ENCODE results near the gene SVOP.

DNA sequence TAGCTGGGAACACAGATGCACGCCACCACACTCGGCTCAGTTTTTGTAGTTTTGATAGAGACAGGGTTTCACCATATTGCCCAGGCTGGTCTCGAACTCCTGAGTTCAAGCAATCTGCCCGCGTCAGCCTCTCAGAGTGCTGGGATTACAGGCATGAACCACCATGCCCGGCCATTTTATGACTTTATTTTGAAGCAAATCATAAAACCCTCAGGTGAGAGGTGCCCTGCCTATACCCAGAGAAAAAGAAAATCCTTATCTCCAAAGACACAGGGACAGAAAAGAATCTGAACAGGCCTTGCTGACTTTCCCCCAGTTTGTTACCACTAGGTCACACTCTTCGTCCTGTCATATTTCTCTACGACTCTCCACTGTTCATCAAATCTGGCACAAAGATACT is 92.2 kb downstream of the SVOP start:
- TF ChIP-seq POLR2AphosphoS5 (IDR thresholded peaks at IDR 0.05; ENCODE audit: low read depth) (no peak), CTCF (conservative IDR thresholded peaks at IDR 0.05; ENCODE audit: low read depth in 2 of 2) (no peak), EZH2 (IDR thresholded peaks at IDR 0.05; ENCODE audit: low read depth, unreplicated experiment) (no peak), EZH2phosphoT487 (IDR thresholded peaks at IDR 0.05; ENCODE audit: unreplicated experiment) (no peak), CREB1 (CRISPR knock-in tag; IDR thresholded peaks at IDR 0.05; ENCODE audit: low read depth) (no peak), JUNB (IDR thresholded peaks at IDR 0.05; ENCODE audit: unreplicated experiment) (no peak), ZNF331 (CRISPR knock-in tag; IDR thresholded peaks at IDR 0.05; ENCODE audit: low read depth) (no peak), STAT1 (IDR thresholded peaks at IDR 0.05; ENCODE audit: unreplicated experiment) (no peak), ZNF114 (CRISPR knock-in tag; IDR thresholded peaks at IDR 0.05) (no peak), NANOG (IDR thresholded peaks at IDR 0.05; ENCODE audit: borderline replicate concordance) (no peak)
- TF ChIP-seq, protein P1, sequence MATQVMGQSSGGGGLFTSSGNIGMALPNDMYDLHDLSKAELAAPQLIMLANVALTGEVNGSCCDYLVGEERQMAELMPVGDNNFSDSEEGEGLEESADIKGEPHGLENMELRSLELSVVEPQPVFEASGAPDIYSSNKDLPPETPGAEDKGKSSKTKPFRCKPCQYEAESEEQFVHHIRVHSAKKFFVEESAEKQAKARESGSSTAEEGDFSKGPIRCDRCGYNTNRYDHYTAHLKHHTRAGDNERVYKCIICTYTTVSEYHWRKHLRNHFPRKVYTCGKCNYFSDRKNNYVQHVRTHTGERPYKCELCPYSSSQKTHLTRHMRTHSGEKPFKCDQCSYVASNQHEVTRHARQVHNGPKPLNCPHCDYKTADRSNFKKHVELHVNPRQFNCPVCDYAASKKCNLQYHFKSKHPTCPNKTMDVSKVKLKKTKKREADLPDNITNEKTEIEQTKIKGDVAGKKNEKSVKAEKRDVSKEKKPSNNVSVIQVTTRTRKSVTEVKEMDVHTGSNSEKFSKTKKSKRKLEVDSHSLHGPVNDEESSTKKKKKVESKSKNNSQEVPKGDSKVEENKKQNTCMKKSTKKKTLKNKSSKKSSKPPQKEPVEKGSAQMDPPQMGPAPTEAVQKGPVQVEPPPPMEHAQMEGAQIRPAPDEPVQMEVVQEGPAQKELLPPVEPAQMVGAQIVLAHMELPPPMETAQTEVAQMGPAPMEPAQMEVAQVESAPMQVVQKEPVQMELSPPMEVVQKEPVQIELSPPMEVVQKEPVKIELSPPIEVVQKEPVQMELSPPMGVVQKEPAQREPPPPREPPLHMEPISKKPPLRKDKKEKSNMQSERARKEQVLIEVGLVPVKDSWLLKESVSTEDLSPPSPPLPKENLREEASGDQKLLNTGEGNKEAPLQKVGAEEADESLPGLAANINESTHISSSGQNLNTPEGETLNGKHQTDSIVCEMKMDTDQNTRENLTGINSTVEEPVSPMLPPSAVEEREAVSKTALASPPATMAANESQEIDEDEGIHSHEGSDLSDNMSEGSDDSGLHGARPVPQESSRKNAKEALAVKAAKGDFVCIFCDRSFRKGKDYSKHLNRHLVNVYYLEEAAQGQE (IDR thresholded peaks at IDR 0.05; ENCODE audit: unreplicated experiment): no peak
- TF ChIP-seq, protein P2, sequence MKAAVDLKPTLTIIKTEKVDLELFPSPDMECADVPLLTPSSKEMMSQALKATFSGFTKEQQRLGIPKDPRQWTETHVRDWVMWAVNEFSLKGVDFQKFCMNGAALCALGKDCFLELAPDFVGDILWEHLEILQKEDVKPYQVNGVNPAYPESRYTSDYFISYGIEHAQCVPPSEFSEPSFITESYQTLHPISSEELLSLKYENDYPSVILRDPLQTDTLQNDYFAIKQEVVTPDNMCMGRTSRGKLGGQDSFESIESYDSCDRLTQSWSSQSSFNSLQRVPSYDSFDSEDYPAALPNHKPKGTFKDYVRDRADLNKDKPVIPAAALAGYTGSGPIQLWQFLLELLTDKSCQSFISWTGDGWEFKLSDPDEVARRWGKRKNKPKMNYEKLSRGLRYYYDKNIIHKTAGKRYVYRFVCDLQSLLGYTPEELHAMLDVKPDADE (IDR thresholded peaks at IDR 0.05): no peak
- TF ChIP-seq, protein P3, sequence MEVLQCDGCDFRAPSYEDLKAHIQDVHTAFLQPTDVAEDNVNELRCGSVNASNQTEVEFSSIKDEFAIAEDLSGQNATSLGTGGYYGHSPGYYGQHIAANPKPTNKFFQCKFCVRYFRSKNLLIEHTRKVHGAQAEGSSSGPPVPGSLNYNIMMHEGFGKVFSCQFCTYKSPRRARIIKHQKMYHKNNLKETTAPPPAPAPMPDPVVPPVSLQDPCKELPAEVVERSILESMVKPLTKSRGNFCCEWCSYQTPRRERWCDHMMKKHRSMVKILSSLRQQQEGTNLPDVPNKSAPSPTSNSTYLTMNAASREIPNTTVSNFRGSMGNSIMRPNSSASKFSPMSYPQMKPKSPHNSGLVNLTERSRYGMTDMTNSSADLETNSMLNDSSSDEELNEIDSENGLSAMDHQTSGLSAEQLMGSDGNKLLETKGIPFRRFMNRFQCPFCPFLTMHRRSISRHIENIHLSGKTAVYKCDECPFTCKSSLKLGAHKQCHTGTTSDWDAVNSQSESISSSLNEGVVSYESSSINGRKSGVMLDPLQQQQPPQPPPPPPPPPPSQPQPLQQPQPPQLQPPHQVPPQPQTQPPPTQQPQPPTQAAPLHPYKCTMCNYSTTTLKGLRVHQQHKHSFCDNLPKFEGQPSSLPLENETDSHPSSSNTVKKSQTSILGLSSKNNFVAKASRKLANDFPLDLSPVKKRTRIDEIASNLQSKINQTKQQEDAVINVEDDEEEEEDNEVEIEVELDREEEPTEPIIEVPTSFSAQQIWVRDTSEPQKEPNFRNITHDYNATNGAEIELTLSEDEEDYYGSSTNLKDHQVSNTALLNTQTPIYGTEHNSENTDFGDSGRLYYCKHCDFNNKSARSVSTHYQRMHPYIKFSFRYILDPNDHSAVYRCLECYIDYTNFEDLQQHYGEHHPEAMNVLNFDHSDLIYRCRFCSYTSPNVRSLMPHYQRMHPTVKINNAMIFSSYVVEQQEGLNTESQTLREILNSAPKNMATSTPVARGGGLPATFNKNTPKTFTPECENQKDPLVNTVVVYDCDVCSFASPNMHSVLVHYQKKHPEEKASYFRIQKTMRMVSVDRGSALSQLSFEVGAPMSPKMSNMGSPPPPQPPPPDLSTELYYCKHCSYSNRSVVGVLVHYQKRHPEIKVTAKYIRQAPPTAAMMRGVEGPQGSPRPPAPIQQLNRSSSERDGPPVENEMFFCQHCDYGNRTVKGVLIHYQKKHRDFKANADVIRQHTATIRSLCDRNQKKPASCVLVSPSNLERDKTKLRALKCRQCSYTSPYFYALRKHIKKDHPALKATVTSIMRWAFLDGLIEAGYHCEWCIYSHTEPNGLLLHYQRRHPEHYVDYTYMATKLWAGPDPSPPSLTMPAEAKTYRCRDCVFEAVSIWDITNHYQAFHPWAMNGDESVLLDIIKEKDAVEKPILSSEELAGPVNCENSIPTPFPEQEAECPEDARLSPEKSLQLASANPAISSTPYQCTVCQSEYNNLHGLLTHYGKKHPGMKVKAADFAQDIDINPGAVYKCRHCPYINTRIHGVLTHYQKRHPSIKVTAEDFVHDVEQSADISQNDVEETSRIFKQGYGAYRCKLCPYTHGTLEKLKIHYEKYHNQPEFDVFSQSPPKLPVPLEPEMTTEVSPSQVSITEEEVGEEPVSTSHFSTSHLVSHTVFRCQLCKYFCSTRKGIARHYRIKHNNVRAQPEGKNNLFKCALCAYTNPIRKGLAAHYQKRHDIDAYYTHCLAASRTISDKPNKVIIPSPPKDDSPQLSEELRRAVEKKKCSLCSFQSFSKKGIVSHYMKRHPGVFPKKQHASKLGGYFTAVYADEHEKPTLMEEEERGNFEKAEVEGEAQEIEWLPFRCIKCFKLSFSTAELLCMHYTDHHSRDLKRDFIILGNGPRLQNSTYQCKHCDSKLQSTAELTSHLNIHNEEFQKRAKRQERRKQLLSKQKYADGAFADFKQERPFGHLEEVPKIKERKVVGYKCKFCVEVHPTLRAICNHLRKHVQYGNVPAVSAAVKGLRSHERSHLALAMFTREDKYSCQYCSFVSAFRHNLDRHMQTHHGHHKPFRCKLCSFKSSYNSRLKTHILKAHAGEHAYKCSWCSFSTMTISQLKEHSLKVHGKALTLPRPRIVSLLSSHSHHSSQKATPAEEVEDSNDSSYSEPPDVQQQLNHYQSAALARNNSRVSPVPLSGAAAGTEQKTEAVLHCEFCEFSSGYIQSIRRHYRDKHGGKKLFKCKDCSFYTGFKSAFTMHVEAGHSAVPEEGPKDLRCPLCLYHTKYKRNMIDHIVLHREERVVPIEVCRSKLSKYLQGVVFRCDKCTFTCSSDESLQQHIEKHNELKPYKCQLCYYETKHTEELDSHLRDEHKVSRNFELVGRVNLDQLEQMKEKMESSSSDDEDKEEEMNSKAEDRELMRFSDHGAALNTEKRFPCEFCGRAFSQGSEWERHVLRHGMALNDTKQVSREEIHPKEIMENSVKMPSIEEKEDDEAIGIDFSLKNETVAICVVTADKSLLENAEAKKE (CRISPR knock-in tag; IDR thresholded peaks at IDR 0.05): no peak

Measured in GM23338 (cell line).